ENCODE measurements around the gene MGME1.
"Not testable (repeated sequence)": the region's sequence is repeated elsewhere in the genome, so short reads cannot be mapped to it uniquely, and the experiment has no call there.

Gene MGME1

DNA sequence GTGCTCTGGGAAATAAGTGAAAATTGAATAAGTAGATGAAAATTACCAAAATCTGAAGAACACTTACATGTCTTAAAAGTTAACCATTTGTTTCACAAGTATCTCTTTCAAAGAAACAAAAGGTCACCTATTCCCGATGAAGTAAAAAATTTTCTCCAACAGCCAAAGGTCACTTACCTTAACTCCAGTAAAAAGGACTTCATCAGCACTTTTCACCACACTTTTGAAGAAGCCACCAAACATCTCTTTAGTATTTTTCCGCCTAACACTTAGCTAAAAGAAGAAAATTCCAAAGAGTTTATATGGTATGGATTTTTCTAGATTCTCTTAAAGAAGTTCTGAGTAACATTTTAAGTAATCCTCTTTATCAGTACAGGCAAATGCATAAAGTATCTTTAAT lies 17.5 kb upstream of the MGME1 start:
- Mint-ChIP-seq H3K9me3 (no peaks in the 10 kb centered on the region), H3K27me3 (no peaks in the 10 kb centered on the region), H3K27ac (no peak overlapping the region), H3K4me3 (no peak overlapping the region), H3K36me3 (peaks cover 31% of the 10 kb centered on the region), H3K4me1 (peaks cover 4% of the 10 kb centered on the region)

DNA sequence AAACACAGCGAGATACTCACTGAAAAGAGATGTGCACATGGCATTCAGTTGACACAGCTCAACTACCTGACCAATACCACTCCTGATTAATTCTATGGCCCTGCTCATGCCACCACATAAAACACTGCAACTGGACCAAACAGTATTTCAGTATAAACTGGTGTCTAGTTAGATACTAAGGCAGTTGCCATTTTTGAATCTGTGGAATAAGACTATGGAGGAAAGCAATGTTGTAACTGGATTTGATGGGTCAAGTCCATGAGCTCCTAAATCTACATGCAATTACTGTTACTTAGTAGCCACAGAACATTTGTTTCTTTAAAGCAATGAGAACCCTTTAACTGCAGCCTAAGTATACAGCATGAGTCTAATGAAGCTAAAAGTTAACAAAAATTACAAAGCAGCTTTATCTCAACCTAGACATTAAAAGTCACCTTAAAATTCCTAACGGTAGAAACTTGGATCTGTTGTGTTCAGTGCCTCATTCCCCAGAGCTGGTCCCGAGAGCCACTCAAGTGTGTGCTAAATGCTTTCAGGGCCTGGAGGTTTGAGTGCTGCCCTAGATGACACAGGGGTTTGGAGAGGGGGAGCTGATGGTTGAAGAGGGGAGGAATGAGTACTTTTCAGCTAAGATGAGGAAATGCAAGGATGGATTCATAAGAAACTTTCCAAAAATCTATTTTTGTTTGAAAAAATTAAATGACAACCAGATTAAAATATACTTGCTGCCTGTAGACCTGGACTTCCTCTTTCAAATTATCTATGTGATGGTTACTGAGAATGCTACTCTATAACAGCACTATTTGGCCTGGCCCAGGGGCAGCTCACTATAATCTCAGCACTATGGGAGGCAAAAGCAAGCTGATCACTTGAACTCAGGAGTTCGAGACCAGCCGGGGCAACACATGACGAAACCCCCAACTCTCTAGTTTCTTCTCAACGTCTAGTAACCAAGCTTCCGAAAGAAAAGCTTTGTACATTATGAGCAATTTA lies 15.8 kb upstream of the MGME1 start:
- H3K36me3 Mint-ChIP-seq, result peaks cover 27% of the 10 kb centered on the region
- H3K9me3 Mint-ChIP-seq, result no peaks in the 10 kb centered on the region
- H3K4me1 Mint-ChIP-seq, result peaks cover 10% of the 10 kb centered on the region
- no peak overlapping the region for H3K4me3 Mint-ChIP-seq
- no peaks in the 10 kb centered on the region for H3K27me3 Mint-ChIP-seq
- H3K27ac Mint-ChIP-seq, result no peak overlapping the region

DNA sequence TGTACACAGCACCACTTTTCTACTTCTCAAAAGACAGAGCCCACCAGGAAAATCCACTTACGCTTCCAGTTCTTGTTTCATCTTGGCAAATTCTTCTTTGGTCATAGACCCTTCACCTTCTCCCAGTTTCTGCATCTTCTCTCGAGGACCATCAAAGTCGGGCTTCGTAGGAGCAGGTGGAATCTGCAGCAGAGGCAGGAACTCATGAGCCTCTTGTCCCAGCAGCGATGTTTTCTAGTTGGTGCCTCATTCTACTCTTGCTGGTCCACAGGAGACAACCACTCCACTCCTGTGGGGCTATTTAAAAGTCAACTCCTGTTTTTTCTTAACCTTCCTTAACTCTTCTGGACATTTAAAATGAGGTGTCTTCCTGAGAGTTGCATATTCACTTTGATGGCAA lies 14.9 kb upstream of the MGME1 start:
- no peaks in the 10 kb centered on the region for H3K27me3 Mint-ChIP-seq
- no peaks in the 10 kb centered on the region for H3K9me3 Mint-ChIP-seq
- H3K4me1 Mint-ChIP-seq, result peaks cover 17% of the 10 kb centered on the region
- H3K36me3 Mint-ChIP-seq, result peaks cover 20% of the 10 kb centered on the region
- no peak overlapping the region for H3K27ac Mint-ChIP-seq
- no peak overlapping the region for H3K4me3 Mint-ChIP-seq

DNA sequence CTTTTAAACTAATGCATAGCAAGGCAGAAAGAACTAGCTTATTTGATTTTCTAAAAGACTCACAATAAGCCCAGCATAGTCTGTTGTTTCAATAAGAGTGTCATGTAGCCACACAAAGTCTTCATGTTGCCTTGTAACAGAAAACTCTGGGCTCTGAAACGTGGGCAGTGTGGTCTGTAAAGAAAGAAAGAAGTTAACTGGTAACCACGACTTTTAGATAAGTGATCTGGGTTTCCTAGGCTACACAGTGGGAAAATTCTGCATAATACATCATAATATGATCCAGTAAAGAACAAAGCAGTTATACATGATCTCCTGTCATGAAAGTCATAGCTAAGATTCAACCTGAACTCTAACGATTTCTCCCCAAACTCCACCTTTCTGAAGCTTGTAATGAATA lies 13.5 kb upstream of the MGME1 start:
- no peaks in the 10 kb centered on the region for H3K9me3 Mint-ChIP-seq
- no peak overlapping the region for H3K4me3 Mint-ChIP-seq
- H3K27me3 Mint-ChIP-seq, result no peaks in the 10 kb centered on the region
- H3K36me3 Mint-ChIP-seq, result peaks cover 17% of the 10 kb centered on the region
- peaks cover 30% of the 10 kb centered on the region for H3K4me1 Mint-ChIP-seq
- no peak overlapping the region for H3K27ac Mint-ChIP-seq

DNA sequence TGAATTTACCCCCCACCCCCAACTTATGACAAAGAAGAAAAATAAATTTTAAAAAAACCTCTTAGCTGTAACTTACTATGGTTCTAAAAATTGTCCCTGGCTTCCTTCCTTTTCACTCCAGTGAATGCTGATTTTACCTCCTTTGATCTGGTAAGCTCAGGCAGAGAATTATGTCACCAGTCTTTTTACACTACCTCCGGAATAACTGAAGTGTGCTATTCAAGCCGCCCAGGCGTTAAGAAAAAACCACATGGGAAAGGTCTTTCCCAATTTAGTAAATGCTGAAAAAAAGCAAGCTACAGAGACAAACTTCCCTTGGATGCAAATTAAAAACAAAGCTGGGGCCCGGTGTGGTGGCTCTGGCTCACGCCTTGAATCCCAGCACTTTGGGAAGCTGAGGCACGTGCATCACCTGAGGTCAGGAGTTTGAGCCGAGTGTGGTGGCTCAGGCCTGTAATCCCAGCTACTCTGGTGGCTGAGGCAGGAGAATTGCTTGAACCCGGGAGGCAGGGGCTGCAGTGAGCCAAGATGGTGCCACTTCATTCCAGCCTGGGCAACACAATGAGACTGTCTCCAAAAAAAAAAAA lies 12.6 kb upstream of the MGME1 start:
- Mint-ChIP-seq H3K4me1 (peaks cover 37% of the 10 kb centered on the region), H3K27me3 (no peaks in the 10 kb centered on the region), H3K27ac (no peak overlapping the region), H3K4me3 (no peak overlapping the region), H3K9me3 (no peaks in the 10 kb centered on the region), H3K36me3 (peaks cover 18% of the 10 kb centered on the region)

DNA sequence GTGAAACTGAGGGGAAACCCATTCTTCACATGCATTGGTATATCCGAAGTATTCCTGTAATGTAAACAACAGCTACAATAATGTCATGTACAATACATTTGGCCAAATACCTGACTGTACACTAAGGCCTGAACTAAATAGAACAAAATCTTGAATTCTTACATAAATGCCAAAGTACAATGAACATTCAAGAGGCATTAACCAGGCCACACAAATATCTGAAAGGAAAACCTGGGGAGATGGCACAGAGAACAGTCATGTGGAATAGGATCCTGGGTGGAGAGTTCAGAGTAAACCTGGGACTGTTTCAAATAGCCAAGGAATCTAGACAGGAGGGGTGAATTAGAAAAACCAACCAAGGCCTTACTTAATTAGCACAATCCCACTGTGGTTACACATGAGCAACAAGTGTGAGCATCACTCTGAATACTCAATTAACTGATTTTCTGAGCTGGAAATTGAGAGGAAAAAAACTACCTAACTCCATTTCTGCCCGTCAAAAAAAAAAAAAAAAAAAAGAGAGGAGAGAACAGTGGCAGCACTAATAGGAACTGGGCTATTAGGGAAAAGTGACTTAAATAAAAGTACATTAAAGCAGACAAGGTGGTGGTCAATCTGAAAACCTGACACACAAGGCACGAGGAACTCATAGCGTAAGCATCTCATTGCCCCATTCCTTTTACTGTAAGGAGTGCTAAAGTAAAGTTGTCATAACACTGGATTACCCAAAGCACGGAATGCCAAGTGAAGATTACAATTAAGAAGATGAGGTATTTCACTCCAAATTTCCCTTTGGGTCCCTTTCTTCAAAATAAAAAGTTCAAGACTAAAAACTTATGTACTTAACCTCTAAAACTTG lies 11.1 kb upstream of the MGME1 start:
- Mint-ChIP-seq H3K27me3 (no peaks in the 10 kb centered on the region), H3K36me3 (peaks cover 20% of the 10 kb centered on the region), H3K4me3 (no peak overlapping the region), H3K9me3 (no peaks in the 10 kb centered on the region), H3K27ac (no peak overlapping the region), H3K4me1 (peaks cover 51% of the 10 kb centered on the region)

DNA sequence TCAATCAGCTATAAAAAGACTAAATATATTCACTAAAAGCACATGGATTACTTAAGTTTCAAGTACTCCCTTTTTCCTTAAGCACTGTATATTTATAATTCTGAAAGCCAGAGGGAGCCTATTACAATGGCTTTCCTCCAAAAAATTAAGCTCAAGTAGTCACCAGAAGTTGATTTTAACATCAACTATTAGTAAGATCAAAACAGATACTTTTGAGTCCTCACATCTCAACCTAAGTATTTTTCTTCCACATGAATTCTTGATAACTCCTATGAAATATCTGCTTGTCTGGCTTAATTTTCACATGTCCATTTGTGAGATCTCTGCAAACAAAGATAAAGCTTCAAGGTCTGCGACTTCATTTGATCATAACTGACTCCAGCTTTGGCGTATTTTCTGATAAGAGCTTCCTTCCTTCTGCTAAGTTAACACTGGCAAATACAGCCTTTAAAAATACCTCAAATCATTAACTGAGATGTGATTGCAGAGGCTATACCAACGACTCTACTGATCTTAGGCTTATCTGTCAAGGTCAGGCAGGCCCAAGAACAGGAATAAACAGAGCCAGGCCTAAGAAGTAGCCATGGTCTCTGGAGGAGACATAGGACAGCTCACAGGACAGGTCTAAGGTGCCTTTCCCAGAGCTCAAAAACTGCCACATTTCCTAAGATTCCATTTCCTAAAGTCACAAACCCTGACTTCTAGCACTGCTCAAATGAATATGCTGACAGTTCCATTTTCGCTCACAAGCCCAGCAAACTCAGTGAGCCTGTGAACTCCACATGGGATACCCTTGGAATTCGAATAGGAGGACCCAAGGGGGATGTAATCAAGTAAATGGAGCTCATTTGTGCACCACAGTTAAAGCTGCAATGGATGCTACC lies 10.2 kb upstream of the MGME1 start:
- Mint-ChIP-seq H3K36me3 (peaks cover 23% of the 10 kb centered on the region), H3K4me3 (peak overlapping the region; percentile 54), H3K27ac (peak overlapping the region; percentile 83), H3K9me3 (no peaks in the 10 kb centered on the region), H3K4me1 (peaks cover 59% of the 10 kb centered on the region), H3K27me3 (no peaks in the 10 kb centered on the region)

DNA sequence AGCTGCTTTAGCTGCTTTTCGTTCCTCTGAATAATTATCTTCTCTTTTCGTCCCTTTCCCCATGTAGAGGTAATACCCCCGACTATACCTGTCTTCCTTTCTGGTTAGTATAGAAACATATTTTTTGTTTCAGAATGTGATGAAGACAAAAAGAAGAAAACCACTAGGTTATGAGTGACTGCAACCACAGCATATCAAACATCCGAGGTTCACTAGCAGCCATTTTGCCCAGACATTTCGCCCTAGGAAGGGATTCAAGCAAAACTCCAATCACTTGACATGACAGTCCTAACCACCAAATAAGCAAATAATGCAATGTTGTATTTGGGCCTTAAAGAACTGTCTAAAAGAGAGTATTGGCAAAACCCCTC lies 9.6 kb upstream of the MGME1 start:
- H3K36me3 Mint-ChIP-seq, result peaks cover 26% of the 10 kb centered on the region
- H3K4me1 Mint-ChIP-seq, result peaks cover 66% of the 10 kb centered on the region
- H3K27me3 Mint-ChIP-seq, result no peaks in the 10 kb centered on the region
- H3K9me3 Mint-ChIP-seq, result no peaks in the 10 kb centered on the region
- peak overlapping the region; percentile 51 for H3K4me3 Mint-ChIP-seq
- peak overlapping the region; percentile 66 for H3K27ac Mint-ChIP-seq

DNA sequence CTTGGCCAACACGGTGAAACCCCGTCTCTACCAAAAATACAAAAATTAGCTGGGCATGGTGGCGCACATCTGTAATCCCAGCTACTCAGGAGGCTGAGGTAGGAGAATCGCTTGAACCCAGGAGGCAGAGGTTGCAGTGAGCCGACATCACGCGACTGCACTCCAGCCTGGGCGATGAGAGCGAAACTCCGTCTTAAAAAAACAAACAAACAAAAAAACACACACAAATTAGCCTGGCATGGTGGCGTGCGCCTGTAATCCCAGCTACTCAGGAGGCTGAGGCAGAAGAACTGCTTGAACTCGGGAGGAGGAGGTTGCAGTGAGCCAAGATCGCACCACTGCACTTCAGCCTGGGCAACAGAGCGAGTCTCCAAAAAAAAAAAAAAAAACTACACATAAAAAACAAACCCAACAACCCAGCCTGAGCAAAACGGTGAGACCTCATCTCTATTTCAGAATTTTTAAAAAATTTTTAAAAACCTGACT lies 8.4 kb upstream of the MGME1 start:
- Mint-ChIP-seq H3K4me3 (peak overlapping the region; percentile 23), H3K4me1 (peaks cover 76% of the 10 kb centered on the region), H3K36me3 (peaks cover 24% of the 10 kb centered on the region)
- H3K9me3 Mint-ChIP-seq, H3K27ac Mint-ChIP-seq, H3K27me3 Mint-ChIP-seq: not testable (repeated sequence)

DNA sequence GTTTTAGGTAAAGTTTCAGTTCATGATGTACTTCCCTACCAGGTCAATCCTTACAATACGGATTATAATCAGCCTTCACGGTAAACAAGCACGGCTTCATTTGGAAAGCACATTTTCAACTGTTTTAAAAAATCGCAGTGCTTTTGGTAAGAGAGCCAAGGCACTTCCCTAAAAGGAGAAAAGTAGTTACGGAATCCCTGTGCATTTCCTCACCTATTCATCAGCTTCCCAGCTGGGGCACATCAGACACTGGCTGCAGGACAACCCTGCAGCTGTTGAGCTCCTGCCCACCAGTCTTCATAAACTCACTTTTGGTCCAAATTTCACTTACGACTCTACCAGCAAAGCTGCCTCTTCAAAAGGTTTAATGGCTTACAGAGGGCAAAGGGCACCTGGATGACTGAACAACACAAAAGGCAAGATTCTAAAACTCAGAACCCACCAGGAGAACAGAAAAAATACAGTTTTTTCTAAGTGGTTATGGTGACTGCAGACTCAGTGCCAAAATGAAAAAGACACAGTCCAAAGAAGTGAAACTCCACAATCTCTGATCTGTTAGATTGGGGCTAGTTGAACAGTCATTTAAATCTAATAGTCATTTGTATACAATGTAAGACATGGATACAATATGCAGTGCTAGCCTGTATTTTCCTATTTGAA lies 7.8 kb upstream of the MGME1 start:
- peaks cover 78% of the 10 kb centered on the region for H3K4me1 Mint-ChIP-seq
- H3K36me3 Mint-ChIP-seq, result peaks cover 26% of the 10 kb centered on the region

DNA sequence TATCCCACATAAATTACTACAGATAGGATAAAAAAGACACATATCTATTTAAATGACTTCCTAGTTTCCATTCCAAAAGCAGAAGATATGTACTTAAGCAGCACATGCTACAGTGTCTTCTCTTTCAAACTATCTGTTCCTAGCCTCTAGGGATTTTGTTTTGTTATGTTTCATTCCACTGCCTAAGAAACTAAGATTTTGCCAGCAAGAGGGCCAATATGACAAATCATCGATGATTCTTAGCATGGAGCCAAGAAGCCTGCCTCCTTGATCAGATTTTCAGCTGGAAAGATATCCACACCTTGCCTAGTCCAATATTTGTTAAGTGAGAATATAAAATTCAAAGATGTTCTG lies 7.3 kb upstream of the MGME1 start:
- Mint-ChIP-seq H3K27me3 (no peaks in the 10 kb centered on the region), H3K4me3 (peak overlapping the region; percentile 45), H3K27ac (no peak overlapping the region), H3K36me3 (peaks cover 27% of the 10 kb centered on the region), H3K9me3 (no peaks in the 10 kb centered on the region), H3K4me1 (peaks cover 77% of the 10 kb centered on the region)

More for the DNA sequence above, 7.8 kb upstream of the MGME1 start:
- H3K27ac Mint-ChIP-seq, result no peak overlapping the region
- no peaks in the 10 kb centered on the region for H3K27me3 Mint-ChIP-seq
- H3K9me3 Mint-ChIP-seq, result no peaks in the 10 kb centered on the region
- peak overlapping the region; percentile 45 for H3K4me3 Mint-ChIP-seq

DNA sequence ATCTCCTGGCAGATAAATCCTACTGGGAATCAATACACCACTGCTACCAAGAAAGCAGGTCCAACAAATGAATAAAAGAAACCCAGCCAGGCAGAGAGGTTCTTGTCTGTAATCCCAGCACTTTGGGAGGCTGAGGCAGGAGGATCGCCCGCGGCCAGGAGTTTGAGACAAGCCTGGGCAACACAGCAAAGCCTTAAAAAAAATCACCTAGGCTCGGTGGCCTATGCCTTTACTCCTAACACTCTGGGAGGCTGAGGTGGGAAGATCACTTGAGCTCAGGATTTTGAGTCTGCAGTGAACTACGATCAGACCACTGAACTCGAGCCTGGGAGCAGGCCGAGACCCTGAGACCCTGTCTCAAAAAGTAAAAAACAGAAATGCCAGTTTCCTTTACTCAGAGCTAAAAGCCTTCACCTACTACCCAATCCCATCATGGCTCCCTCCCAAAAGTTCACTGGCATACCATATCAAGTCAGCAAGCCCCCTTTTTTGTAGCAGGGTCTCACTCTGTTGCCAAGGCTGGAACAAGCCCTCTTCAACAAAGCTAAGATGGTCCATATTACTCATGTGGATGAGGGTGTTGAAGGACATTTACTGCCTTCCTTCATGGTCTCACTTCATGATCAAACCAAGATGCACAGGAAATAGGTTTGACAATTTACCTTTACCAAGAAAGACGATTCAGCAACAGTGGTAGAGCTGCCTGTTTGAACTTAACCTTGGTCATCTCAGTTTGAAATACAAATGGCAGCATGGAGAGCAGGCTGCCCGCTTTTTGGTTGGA lies 5.5 kb upstream of the MGME1 start:
- Mint-ChIP-seq H3K27ac (peak overlapping the region; percentile 35), H3K9me3 (no peaks in the 10 kb centered on the region), H3K27me3 (no peaks in the 10 kb centered on the region), H3K36me3 (peaks cover 39% of the 10 kb centered on the region), H3K4me3 (peak overlapping the region; percentile 73), H3K4me1 (peaks cover 70% of the 10 kb centered on the region)

DNA sequence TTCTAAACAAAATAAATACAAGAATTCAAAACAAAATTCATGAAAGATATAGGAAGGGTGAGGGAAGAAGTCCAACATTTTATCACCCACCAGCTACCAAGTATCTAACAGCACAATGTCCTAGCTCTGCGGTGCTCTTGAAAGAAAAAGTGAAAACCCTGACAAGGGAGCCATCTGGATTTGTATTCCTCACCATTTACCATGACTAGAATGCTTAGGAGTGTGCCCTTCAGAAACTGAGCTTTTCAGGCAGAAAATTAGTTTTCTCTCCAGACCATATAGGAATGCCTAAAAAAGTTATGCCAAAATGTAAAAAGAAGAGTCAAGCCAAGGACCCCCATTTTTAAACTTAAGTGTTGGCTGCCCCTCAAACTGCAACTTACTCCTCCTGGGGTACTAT lies 4.7 kb upstream of the MGME1 start:
- no peak overlapping the region for H3K27ac Mint-ChIP-seq
- peaks cover 39% of the 10 kb centered on the region for H3K36me3 Mint-ChIP-seq
- peak overlapping the region; percentile 93 for H3K4me3 Mint-ChIP-seq
- no peaks in the 10 kb centered on the region for H3K27me3 Mint-ChIP-seq
- H3K4me1 Mint-ChIP-seq, result peaks cover 63% of the 10 kb centered on the region
- H3K9me3 Mint-ChIP-seq, result no peaks in the 10 kb centered on the region

DNA sequence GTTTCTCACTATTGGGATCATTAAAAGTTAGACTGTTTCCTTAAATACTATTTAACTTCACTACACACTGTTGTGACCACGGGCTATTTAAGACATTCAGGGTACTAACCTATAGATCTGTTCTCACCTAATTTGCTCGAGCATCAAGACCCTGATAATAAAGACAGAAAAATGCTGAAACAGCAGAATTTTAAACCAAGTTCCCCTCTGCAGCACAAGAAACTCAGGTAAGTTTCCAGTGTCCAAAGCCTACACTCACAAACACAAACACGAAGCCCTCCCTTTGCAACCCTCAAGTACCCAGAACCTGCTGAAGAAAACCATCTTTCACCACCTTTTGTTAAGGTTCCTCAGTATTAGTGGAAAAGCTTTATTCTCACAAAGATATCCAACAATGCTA lies 4.2 kb upstream of the MGME1 start:
- Mint-ChIP-seq H3K27ac (peak overlapping the region; percentile 89), H3K36me3 (peaks cover 36% of the 10 kb centered on the region), H3K4me1 (peaks cover 58% of the 10 kb centered on the region), H3K4me3 (peak overlapping the region; percentile 93), H3K9me3 (no peaks in the 10 kb centered on the region), H3K27me3 (no peaks in the 10 kb centered on the region)

All from activated naive CD4-positive, alpha-beta T cell treated with anti-CD3 and anti-CD28 coated beads, Interleukin-2, amount 50 U/mL, for 24 hours (primary cell).